Upper lobe of right lung (tissue), 1 donor: Measurements from ENCODE around the gene EED. TPM values are rescaled to one million over a fixed set of nuclear protein-coding genes. Genes with fewer than 3 reads are reported as not detected.

Source experiments
- ATAC-seq: fragments of 200-7000 bp; cut with Tn5 transposase; one replicate; pipeline ENCODE4 v1.9.1; 2020; ENCODE audit warnings: mild to moderate bottlenecking, moderate library complexity
- DNase-seq: peaks from one replicate; pipeline ENCODE4 v3.0.0-alpha.2; 2020
- H3K27ac ChIP-seq: fragments of 200-600 bp; one replicate; pipeline ENCODE4 v1.8.0; 2022
- H3K27me3 ChIP-seq: fragments of 200-600 bp; one replicate; pipeline ENCODE4 v1.8.0; 2022; ENCODE audit warnings: mild to moderate bottlenecking
- H3K36me3 ChIP-seq: fragments of 200-600 bp; one replicate; pipeline ENCODE4 v1.8.0; 2022
- H3K4me1 ChIP-seq: fragments of 200-600 bp; one replicate; pipeline ENCODE4 v1.8.0; 2022
- H3K4me3 ChIP-seq: fragments of 200-600 bp; one replicate; pipeline ENCODE4 v1.8.0; 2022; ENCODE audit warnings: mild to moderate bottlenecking
- H3K9me3 ChIP-seq: fragments of 200-600 bp; one replicate; pipeline ENCODE4 v1.8.0; 2022
- intact Hi-C: fragments of 100-400 bp; cut with DNase I; formaldehyde crosslinking; loops from one replicate; pipeline ENCODE4 v1.11.0; 2022
- total RNA-seq: library from RNA; stranded (reverse); fragmentation: NEBNext Ultra II Directional; extraction: Animal tissue kit (Norgen Biotek cat#: 25700); gene quantifications from one replicate; pipeline ENCODE4 v1.2.1, GENCODE V29; 2021
- TF ChIP-seq, protein P1 (sequence below): fragments of 200-600 bp; IDR thresholded peaks from one replicate; pipeline ENCODE4 v1.8.0; 2022; ENCODE audit warnings: antibody characterized with exemption
- donor health status: DM: no; HTN: yes; CAD: no; lungs with severe emphysema.

EED gene
- total RNA-seq, 1 donor from 2014 or later: 21.3 TPM

DNA sequence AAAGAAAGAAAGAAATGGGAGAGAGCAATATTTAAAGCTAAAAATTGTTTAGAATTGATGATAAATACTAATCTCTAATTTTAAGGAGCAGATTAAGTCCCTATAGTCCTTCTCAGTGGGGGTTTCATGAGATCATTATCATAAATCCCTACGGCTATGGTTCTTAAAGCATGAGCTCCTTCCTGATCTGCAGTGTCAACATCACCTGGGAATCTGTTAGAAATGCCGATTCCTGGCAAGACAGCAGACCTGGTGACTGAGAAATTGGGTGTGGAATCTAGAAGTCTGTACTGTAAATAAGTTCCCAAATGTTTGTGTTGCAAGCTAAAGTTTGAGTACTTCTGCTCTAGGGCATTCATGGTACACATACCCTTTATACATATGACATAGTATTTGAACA, 70.1 kb downstream of the EED start:
- H3K4me1 ChIP-seq: no peaks in the 10 kb centered on the region
- no peak overlapping the region for H3K27ac ChIP-seq
- intact Hi-C loops: no loop called here
- TF ChIP-seq, protein P1, sequence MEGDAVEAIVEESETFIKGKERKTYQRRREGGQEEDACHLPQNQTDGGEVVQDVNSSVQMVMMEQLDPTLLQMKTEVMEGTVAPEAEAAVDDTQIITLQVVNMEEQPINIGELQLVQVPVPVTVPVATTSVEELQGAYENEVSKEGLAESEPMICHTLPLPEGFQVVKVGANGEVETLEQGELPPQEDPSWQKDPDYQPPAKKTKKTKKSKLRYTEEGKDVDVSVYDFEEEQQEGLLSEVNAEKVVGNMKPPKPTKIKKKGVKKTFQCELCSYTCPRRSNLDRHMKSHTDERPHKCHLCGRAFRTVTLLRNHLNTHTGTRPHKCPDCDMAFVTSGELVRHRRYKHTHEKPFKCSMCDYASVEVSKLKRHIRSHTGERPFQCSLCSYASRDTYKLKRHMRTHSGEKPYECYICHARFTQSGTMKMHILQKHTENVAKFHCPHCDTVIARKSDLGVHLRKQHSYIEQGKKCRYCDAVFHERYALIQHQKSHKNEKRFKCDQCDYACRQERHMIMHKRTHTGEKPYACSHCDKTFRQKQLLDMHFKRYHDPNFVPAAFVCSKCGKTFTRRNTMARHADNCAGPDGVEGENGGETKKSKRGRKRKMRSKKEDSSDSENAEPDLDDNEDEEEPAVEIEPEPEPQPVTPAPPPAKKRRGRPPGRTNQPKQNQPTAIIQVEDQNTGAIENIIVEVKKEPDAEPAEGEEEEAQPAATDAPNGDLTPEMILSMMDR: no peak
- DNase-seq: no peak
- H3K36me3 ChIP-seq: peaks cover 12% of the 10 kb centered on the region
- H3K27me3 ChIP-seq: no peaks in the 10 kb centered on the region
- ATAC-seq: no peak
- H3K9me3 ChIP-seq: no peaks in the 10 kb centered on the region
- no peak overlapping the region for H3K4me3 ChIP-seq

Other genes with a start within 250 kb of the EED start
- gene PICALM, start 175.7 kb upstream of the EED start, total RNA-seq: 193 TPM
- 23.9 TPM for gene HIKESHI, start 57.5 kb downstream of the EED start, total RNA-seq
- 0.38 TPM for gene CCDC81, start 130.1 kb downstream of the EED start, total RNA-seq